Measurements from ENCODE around the gene TEAD1. TPM values are rescaled to one million over a fixed set of nuclear protein-coding genes. Genes with fewer than 3 reads are reported as not detected.

The TEAD1 gene
- polyA plus RNA-seq, 1 experiment = 113 TPM

DNA sequence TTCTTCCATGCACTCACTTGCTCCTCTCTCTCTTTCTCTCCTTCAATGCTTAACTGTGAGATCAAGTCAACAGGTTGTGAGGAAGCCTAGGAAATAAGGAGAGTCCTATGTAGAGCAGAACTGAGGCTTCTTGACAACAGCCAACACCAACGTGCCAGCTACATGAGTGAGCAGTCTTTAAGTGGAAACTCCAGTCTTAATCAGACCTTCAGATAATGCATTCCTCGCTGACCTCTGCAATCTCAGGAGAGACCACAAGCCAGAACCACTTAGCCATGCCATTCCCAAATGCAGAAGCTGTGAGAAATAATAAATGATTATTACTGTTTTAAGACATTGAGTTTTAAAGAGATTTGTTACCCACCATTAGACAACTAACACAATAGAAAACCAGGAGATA, 6.1 kb upstream of the TEAD1 start:
- POLR2A ChIA-PET = no interaction called here

DNA sequence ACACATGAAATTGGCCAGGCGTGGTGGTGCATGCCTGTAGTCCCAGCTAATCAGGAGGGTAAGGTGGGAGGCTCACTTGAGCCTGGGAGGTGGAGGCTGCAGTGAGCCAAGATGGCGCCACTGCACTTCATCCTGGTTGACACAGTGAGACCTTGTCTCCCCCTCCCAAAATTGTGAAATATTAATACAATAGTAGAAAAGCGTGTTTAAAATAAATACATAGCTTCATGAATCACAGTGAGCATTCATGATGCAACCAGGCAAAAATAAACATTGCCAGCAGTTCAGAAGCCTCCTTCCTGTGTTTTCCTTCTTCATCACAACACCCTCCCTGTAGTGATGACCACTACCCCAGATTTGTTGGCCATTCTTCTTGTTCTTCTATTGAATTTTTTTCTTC, 4.3 kb upstream of the TEAD1 start:
- no peak for TF ChIP-seq CTCF (IDR thresholded peaks at IDR 0.05; ENCODE audit: low read depth, low read length)
- DNase-seq (ENCODE audit: low read depth, low spot score) = no peak
- H3K27me3 ChIP-seq (ENCODE audit: control insufficient read depth, insufficient read depth, low read length) = no peaks in the 10 kb centered on the region
- ChIA-PET CTCF (interaction anchor here (1.6 kb wide), 1 partner anchor 381 kb away, joined by 8 read pairs; no protein-coding TSS in a partner anchor), POLR2A (interaction anchor here (0.6 kb wide), 1 partner anchor 145 kb away, joined by 5 read pairs; no protein-coding TSS in a partner anchor)
- H3K27ac ChIP-seq (ENCODE audit: low read depth, low read length) = no peak overlapping the region
- H3K9me3 ChIP-seq (ENCODE audit: control insufficient read depth, insufficient read depth, low read length) = no peaks in the 10 kb centered on the region
- no peak overlapping the region for H3K4me3 ChIP-seq (ENCODE audit: low read depth, low read length)

More for the DNA sequence above, 6.1 kb upstream of the TEAD1 start:
- Histone ChIP-seq H3K27me3 (ENCODE audit: control insufficient read depth, insufficient read depth, low read length) (no peaks in the 10 kb centered on the region), H3K9me3 (ENCODE audit: control insufficient read depth, insufficient read depth, low read length) (no peaks in the 10 kb centered on the region), H3K4me3 (ENCODE audit: low read depth, low read length) (no peak overlapping the region), H3K27ac (ENCODE audit: low read depth, low read length) (no peak overlapping the region)
- no peak for DNase-seq (ENCODE audit: low read depth, low spot score)
- no peak for TF ChIP-seq CTCF (IDR thresholded peaks at IDR 0.05; ENCODE audit: low read depth, low read length)
- CTCF ChIA-PET = no interaction called here

DNA sequence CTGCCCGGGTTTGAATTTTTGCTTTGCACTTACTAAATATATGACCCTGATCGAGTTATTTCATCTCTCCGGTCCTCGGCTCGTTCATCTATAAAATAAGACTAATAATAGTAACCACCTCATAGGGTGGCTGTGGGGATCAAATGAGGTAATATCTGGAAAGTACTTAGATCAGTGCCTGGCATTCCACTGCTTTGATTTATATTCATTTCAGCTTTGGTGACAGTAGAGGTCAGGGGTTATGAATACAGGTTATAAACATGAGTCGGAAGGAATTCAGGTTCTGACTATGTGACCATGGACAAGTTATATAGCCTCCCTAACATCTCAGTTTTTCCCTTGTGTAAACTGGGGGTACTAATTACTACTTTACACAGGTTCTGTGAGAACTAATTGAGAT, 2.9 kb upstream of the TEAD1 start:
- Histone ChIP-seq H3K9me3 (ENCODE audit: control insufficient read depth, insufficient read depth, low read length) (no peaks in the 10 kb centered on the region), H3K4me3 (ENCODE audit: low read depth, low read length) (no peak overlapping the region), H3K27me3 (ENCODE audit: control insufficient read depth, insufficient read depth, low read length) (no peaks in the 10 kb centered on the region), H3K27ac (ENCODE audit: low read depth, low read length) (no peak overlapping the region)
- ChIA-PET POLR2A (no interaction called here), CTCF (interaction anchor here (0.7 to 1.7 kb wide), 3 partner anchors 78 to 383 kb away, joined by 3 to 8 read pairs (median 4); no protein-coding TSS in a partner anchor)
- DNase-seq (ENCODE audit: low read depth, low spot score) = no peak
- TF ChIP-seq CTCF (IDR thresholded peaks at IDR 0.05; ENCODE audit: low read depth, low read length) = no peak

DNA sequence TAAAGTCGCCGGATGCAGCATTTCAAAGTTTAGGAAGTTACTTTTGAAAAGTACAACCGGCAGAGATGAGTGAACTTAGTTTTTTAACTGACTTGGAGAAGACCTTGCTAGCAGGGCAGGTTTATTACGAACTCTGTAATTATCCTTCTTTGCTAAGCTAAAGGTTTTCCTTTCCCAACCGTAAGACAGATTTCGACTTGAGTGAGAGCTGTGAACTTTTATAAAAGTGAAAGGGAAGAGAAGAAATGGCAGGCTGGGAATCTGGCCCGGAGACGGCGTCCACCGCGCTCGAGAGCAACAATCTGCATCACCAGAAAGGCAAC, 659 bp upstream of the TEAD1 start:
- ChIA-PET CTCF (interaction anchor here (1.3 kb wide), 2 partner anchors 342 to 385 kb away, joined by 4 to 6 read pairs; no protein-coding TSS in a partner anchor), POLR2A (interaction anchor here (0.6 to 1.1 kb wide), 10 partner anchors 19 to 343 kb away, joined by 3 to 5 read pairs (median 3); no protein-coding TSS in a partner anchor)
- no peak for DNase-seq (ENCODE audit: low read depth, low spot score)
- Histone ChIP-seq H3K27me3 (ENCODE audit: control insufficient read depth, insufficient read depth, low read length) (no peaks in the 10 kb centered on the region), H3K4me3 (ENCODE audit: low read depth, low read length) (peak overlapping the region; percentile 74), H3K9me3 (ENCODE audit: control insufficient read depth, insufficient read depth, low read length) (no peaks in the 10 kb centered on the region), H3K27ac (ENCODE audit: low read depth, low read length) (peak overlapping the region; percentile 65)
- no peak for TF ChIP-seq CTCF (IDR thresholded peaks at IDR 0.05; ENCODE audit: low read depth, low read length)

- Histone ChIP-seq H3K27ac (ENCODE audit: low read depth, low read length) (no peak overlapping the region), H3K9me3 (ENCODE audit: control insufficient read depth, insufficient read depth, low read length) (no peaks in the 10 kb centered on the region), H3K27me3 (ENCODE audit: control insufficient read depth, insufficient read depth, low read length) (no peaks in the 10 kb centered on the region), H3K4me3 (ENCODE audit: low read depth, low read length) (peak overlapping the region; percentile 68)
- ChIA-PET POLR2A (interaction anchor here (0.6 to 1.0 kb wide), 4 partner anchors 18 to 190 kb away, joined by 3 to 6 read pairs (median 4); no protein-coding TSS in a partner anchor), CTCF (interaction anchor here (1.3 kb wide), 2 partner anchors 343 to 386 kb away, joined by 4 to 6 read pairs; no protein-coding TSS in a partner anchor)
- no peak for DNase-seq (ENCODE audit: low read depth, low spot score)
- TF ChIP-seq CTCF (IDR thresholded peaks at IDR 0.05; ENCODE audit: low read depth, low read length) = no peak
These were observed 332 bp downstream of the TEAD1 start for GRCh38 chr11:12674571-12674935.

All from AG04450 (cell line).